ENCODE measurements around the gene PLPPR5. TPM values are rescaled to one million over a fixed set of nuclear protein-coding genes. Genes with fewer than 3 reads are reported as not detected.

The PLPPR5 gene
- total RNA-seq, 3 donors from 2014 or later (not counting 1 experiment from before 2014, with no cell fraction given), result not detected

- H3K27ac Mint-ChIP-seq, result no peak overlapping the region
Observed at GRCh38 chr1:98940069-98940721, 64.5 kb downstream of the PLPPR5 start.

DNA sequence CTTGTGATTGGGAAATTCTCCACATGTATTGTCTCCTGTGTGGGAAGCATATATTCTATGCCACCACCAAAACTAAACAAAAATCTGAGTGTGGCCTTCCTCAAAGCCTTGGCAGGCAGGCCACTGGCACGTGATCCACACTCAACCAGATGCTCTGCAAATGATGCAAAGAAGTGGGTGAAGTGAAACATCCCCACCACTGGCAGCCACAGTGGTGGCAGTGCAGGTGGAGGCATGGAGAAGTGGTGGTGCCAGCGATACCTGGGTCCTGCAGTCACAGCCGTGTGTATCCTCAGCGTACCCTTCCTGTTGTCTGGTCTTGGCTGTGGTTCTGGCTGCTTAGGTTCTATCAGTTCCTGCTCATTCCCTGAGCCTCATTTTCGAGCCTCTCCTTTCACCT is 65.2 kb downstream of the PLPPR5 start:
- no peak overlapping the region for H3K4me3 Mint-ChIP-seq
- H3K27me3 Mint-ChIP-seq (ENCODE audit: low read depth in 2 of 2), result no peaks in the 10 kb centered on the region
- no peaks in the 10 kb centered on the region for H3K36me3 Mint-ChIP-seq
- Histone ChIP-seq H3K4me1 (ENCODE audit: control insufficient read depth, insufficient read depth, low read length) (no peaks in the 10 kb centered on the region), H3K27me3 (ENCODE audit: control insufficient read depth, insufficient read depth, low read length) (no peaks in the 10 kb centered on the region), H3K27ac (ENCODE audit: low read length) (no peak overlapping the region), H3K36me3 (ENCODE audit: control insufficient read depth, insufficient read depth, low read length) (no peaks in the 10 kb centered on the region), H3K9me3 (ENCODE audit: control insufficient read depth, insufficient read depth, low read length) (no peaks in the 10 kb centered on the region), H3K4me3 (ENCODE audit: low read length) (no peak overlapping the region)
- no peaks in the 10 kb centered on the region for H3K9me3 Mint-ChIP-seq
- DNase-seq, result no peak
- 86% methylated on average over 5 of the region's 5 CpGs for WGBS (ENCODE audit: insufficient coverage)
- H3K4me1 Mint-ChIP-seq, result no peaks in the 10 kb centered on the region
- no peak for ATAC-seq
- TF ChIP-seq CTCF (IDR thresholded peaks at IDR 0.05), result no peak
- H3K27ac Mint-ChIP-seq, result no peak overlapping the region
- intact Hi-C loops (cut with micrococcal nuclease), result no loop called here

More at GRCh38 chr1:98940069-98940721, 64.5 kb downstream of the PLPPR5 start:
- Histone ChIP-seq H3K27ac (ENCODE audit: low read length) (no peak overlapping the region), H3K9me3 (ENCODE audit: control insufficient read depth, insufficient read depth, low read length) (no peaks in the 10 kb centered on the region), H3K36me3 (ENCODE audit: control insufficient read depth, insufficient read depth, low read length) (no peaks in the 10 kb centered on the region), H3K4me1 (ENCODE audit: control insufficient read depth, insufficient read depth, low read length) (no peaks in the 10 kb centered on the region), H3K27me3 (ENCODE audit: control insufficient read depth, insufficient read depth, low read length) (no peaks in the 10 kb centered on the region), H3K4me3 (ENCODE audit: low read length) (no peak overlapping the region)
- Mint-ChIP-seq H3K27me3 (ENCODE audit: low read depth in 2 of 2) (no peaks in the 10 kb centered on the region), H3K36me3 (no peaks in the 10 kb centered on the region), H3K4me3 (no peak overlapping the region), H3K9me3 (no peaks in the 10 kb centered on the region), H3K4me1 (no peaks in the 10 kb centered on the region)
- WGBS (ENCODE audit: insufficient coverage), result 93% methylated on average over 4 of the region's 4 CpGs
- intact Hi-C loops (cut with micrococcal nuclease), result loop anchor here (10.0 kb wide), 1 partner anchor 145 kb away; no protein-coding TSS in a partner anchor
- DNase-seq (peak in 1 of 2 donors; percentile 31), ATAC-seq (no peak)
- no peak for TF ChIP-seq CTCF (IDR thresholded peaks at IDR 0.05)

DNA sequence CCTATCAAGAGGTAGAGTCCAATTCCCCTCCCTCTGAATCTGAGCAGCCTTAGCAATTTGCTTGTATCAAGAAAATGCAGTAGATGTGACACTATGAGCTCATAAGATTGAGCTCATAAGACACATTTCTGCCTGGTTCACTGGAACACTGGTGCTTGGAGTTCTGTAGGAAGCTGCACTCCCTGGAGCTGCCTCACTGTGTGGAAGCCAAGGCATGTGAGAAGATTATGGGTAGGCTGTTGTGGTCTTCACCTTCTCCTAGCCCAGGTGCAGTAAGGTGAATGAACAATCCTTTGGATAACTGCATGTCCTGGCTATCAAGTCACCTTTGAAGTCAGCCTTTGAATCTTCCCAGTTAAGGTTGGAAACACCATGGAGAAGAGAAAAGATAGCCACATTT is 67.3 kb downstream of the PLPPR5 start:
- ATAC-seq (no peak), DNase-seq (no peak)
- Mint-ChIP-seq H3K4me1 (no peaks in the 10 kb centered on the region), H3K4me3 (no peak overlapping the region), H3K36me3 (no peaks in the 10 kb centered on the region), H3K27me3 (ENCODE audit: low read depth in 2 of 2) (no peaks in the 10 kb centered on the region), H3K27ac (no peak overlapping the region), H3K9me3 (no peaks in the 10 kb centered on the region)
- Histone ChIP-seq H3K9me3 (ENCODE audit: control insufficient read depth, insufficient read depth, low read length) (no peaks in the 10 kb centered on the region), H3K4me3 (ENCODE audit: low read length) (no peak overlapping the region), H3K4me1 (ENCODE audit: control insufficient read depth, insufficient read depth, low read length) (no peaks in the 10 kb centered on the region), H3K27ac (ENCODE audit: low read length) (no peak overlapping the region), H3K36me3 (ENCODE audit: control insufficient read depth, insufficient read depth, low read length) (no peaks in the 10 kb centered on the region), H3K27me3 (ENCODE audit: control insufficient read depth, insufficient read depth, low read length) (no peaks in the 10 kb centered on the region)
- no peak for TF ChIP-seq CTCF (IDR thresholded peaks at IDR 0.05)
- intact Hi-C loops (cut with micrococcal nuclease), result no loop called here

DNA sequence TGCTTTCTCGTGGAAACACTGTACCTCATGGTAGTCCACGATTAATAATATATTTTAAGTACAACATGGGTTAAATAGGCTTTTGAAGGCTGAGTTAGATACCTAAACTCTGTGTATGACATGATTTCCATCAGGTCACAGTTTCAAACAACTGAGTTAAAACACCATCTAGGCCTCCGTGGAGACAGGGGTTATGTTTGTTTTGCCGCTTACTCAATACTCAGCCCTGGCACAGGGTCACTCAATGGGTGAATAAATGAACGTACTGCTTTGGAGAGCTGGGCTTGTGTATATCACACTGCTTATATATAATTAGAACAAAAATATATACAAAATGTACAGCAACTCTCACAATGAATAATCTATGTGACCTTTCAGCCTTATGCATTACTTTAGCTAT is 72.5 kb downstream of the PLPPR5 start:
- WGBS (ENCODE audit: insufficient coverage), result no CpG with 5 or more reads among the region's 5 CpGs
- intact Hi-C loops (cut with micrococcal nuclease), result no loop called here
- Mint-ChIP-seq H3K27ac (no peak overlapping the region), H3K36me3 (no peaks in the 10 kb centered on the region), H3K4me3 (no peak overlapping the region), H3K27me3 (ENCODE audit: low read depth in 2 of 2) (peaks cover 0 to 3% of the 10 kb centered on the region in 2 donors), H3K4me1 (no peaks in the 10 kb centered on the region), H3K9me3 (peaks cover 0 to 2% of the 10 kb centered on the region in 2 donors)
- Histone ChIP-seq H3K9me3 (ENCODE audit: control insufficient read depth, insufficient read depth, low read length) (no peaks in the 10 kb centered on the region), H3K27ac (ENCODE audit: low read length) (no peak overlapping the region), H3K4me1 (ENCODE audit: control insufficient read depth, insufficient read depth, low read length) (no peaks in the 10 kb centered on the region), H3K27me3 (ENCODE audit: control insufficient read depth, insufficient read depth, low read length) (no peaks in the 10 kb centered on the region), H3K36me3 (ENCODE audit: control insufficient read depth, insufficient read depth, low read length) (no peaks in the 10 kb centered on the region), H3K4me3 (ENCODE audit: low read length) (no peak overlapping the region)
- TF ChIP-seq CTCF (IDR thresholded peaks at IDR 0.05), result no peak
- DNase-seq (no peak), ATAC-seq (no peak)

Data from natural killer cell (primary cell).